H1 (cell line): Measurements from ENCODE around the gene DCLK1. TPM values are rescaled to one million over a fixed set of nuclear protein-coding genes. Genes with fewer than 3 reads are reported as not detected.

ENCODE experiments used
- CTCF ChIA-PET: fragments of 300-600 bp; sonication (Branson Sonifier 250); formaldehyde crosslinking; loops from one replicate; lab custom pipeline; 2021; ENCODE audit not compliant: partially characterized antibody; lab: Charles Lee
- POLR2A ChIA-PET: fragments of 300-600 bp; sonication (Branson Sonifier 250); formaldehyde crosslinking; loops from one replicate; lab custom pipeline; 2021; ENCODE audit warnings: inconsistent platforms; ENCODE audit not compliant: partially characterized antibody; lab: Charles Lee
- DNase-seq, 2 experiments: peaks; one replicate each; pipeline versions ENCODE4 v3.0.0 to v3.0.0-alpha.2; 2010 to 2022; ENCODE audit warnings: low spot score in 2 of 2, low read depth in 1 of 2, mixed read lengths in 1 of 2
- FAIRE-seq: peaks from 2 replicates; lab custom pipeline; 2011; peaks lifted over from hg19 to GRCh38; lab: Jason Lieb, UNC
- H2AFZ ChIP-seq: 2 replicates; pipeline ENCODE4 v1.8.1; 2012; ENCODE audit warnings: low read length, inconsistent platforms
- H2AK5ac ChIP-seq: 2 replicates; pipeline ENCODE4 v1.6.1; 2013; ENCODE audit warnings: low read depth, low read length
- H2BK120ac ChIP-seq: replicated peaks from 2 replicates; pipeline ENCODE3; 2013; ENCODE audit warnings: low read depth, low read length, inconsistent platforms
- H2BK12ac ChIP-seq: 2 replicates; pipeline ENCODE4 v1.6.1; 2013; ENCODE audit warnings: low read depth, low read length
- H2BK15ac ChIP-seq: 2 replicates; pipeline ENCODE4 v1.6.1; 2013; ENCODE audit warnings: low read length
- H2BK20ac ChIP-seq: 2 replicates; pipeline ENCODE4 v1.6.1; 2013; ENCODE audit warnings: low read length
- H2BK5ac ChIP-seq: 2 replicates; pipeline ENCODE4 v1.6.1; 2013; ENCODE audit warnings: low read depth, low read length
- H3K14ac ChIP-seq: 2 replicates; pipeline ENCODE4 v1.6.1; 2013; ENCODE audit warnings: inconsistent platforms; ENCODE audit not compliant: insufficient read length
- H3K18ac ChIP-seq: 2 replicates; pipeline ENCODE4 v1.6.1; 2013; ENCODE audit warnings: low read length; ENCODE audit errors: extremely low read depth
- H3K23ac ChIP-seq: 2 replicates; pipeline ENCODE4 v1.6.1; 2013; ENCODE audit warnings: inconsistent platforms; ENCODE audit not compliant: insufficient read length
- H3K23me2 ChIP-seq: 2 replicates; pipeline ENCODE4 v1.6.1; 2013; ENCODE audit warnings: low read depth, low read length
- H3K27ac ChIP-seq: 2 replicates; pipeline ENCODE4 v1.6.1; 2011; ENCODE audit warnings: low read depth, low read length, inconsistent platforms
- H3K27me3 ChIP-seq, 4 experiments: replicated peaks in 1 of 4; 1 replicate in 1 of 4; 2 replicates in 3 of 4; pipeline versions ENCODE4 v1.6.1 to v1.8.1; 2011 to 2013; ENCODE audit warnings: low read length in 3 of 4, mild to moderate bottlenecking in 3 of 4, inconsistent platforms in 2 of 4, mixed read lengths in 2 of 4, moderate library complexity in 1 of 4; ENCODE audit not compliant: control insufficient read depth in 3 of 4, insufficient read depth in 3 of 4; ENCODE audit errors: extremely low read depth in 1 of 4
- H3K36me3 ChIP-seq, 4 experiments: 2 replicates each; pipeline versions ENCODE4 v1.6.1 to v1.8.1; 2011 to 2013; ENCODE audit warnings: mild to moderate bottlenecking in 4 of 4, low read length in 3 of 4, moderate library complexity in 2 of 4, control low read depth in 1 of 4, inconsistent platforms in 1 of 4; ENCODE audit not compliant: insufficient read depth in 4 of 4, control insufficient read depth in 2 of 4
- H3K4ac ChIP-seq: replicated peaks from 2 replicates; pipeline ENCODE3; 2013; ENCODE audit warnings: low read length, low read depth, mixed read lengths, inconsistent platforms; ENCODE audit not compliant: insufficient read length
- H3K4me1 ChIP-seq, 4 experiments: replicated peaks in 1 of 4; 1 replicate in 1 of 4; 2 replicates in 3 of 4; pipeline versions ENCODE4 v1.6.1 to v1.8.1; 2011 to 2013; ENCODE audit warnings: low read length in 3 of 4, inconsistent platforms in 2 of 4, mixed read lengths in 1 of 4; ENCODE audit not compliant: insufficient read depth in 4 of 4, control insufficient read depth in 3 of 4
- H3K4me2 ChIP-seq, 2 experiments: 2 replicates each; pipeline versions ENCODE4 v1.6.1 to v1.8.1; 2011 to 2013; ENCODE audit warnings: low read depth in 2 of 2, low read length in 2 of 2, control low read depth in 1 of 2, inconsistent platforms in 1 of 2, mild to moderate bottlenecking in 1 of 2; ENCODE audit not compliant: insufficient read depth in 1 of 2
- H3K4me3 ChIP-seq, 4 experiments: fragments of 200-600, 300-600 bp in 1 of 4; sonication (generic), shearing (Covaris generic), sonication (Bioruptor Twin) in 1 of 4; 2 replicates each; pipeline versions ENCODE4 v1.5.1 to v1.8.1; 2011 to 2016; ENCODE audit warnings: low read length in 4 of 4, low read depth in 3 of 4, control low read depth in 2 of 4, inconsistent platforms in 2 of 4, mild to moderate bottlenecking in 2 of 4, mixed read lengths in 1 of 4, moderate library complexity in 1 of 4; ENCODE audit not compliant: insufficient read depth in 2 of 4; ENCODE audit errors: extremely low read depth in 1 of 4
- H3K56ac ChIP-seq: replicated peaks from 2 replicates; pipeline ENCODE3; 2013; ENCODE audit warnings: low read depth, mild to moderate bottlenecking, mixed read lengths, low read length, inconsistent platforms; ENCODE audit not compliant: insufficient read length
- H3K79me1 ChIP-seq: 2 replicates; pipeline ENCODE4 v1.6.1; 2013; ENCODE audit warnings: low read depth, low read length, control low read depth
- H3K79me2 ChIP-seq, 2 experiments: 2 replicates each; pipeline versions ENCODE4 v1.6.1 to v1.8.1; 2012 to 2013; ENCODE audit warnings: low read length in 2 of 2, mild to moderate bottlenecking in 2 of 2, inconsistent platforms in 1 of 2; ENCODE audit not compliant: insufficient read depth in 2 of 2, control insufficient read depth in 1 of 2
- H3K9ac ChIP-seq, 4 experiments: replicated peaks in 1 of 4; 1 replicate in 1 of 4; 2 replicates in 3 of 4; pipeline versions ENCODE4 v1.6.1 to v1.8.1; 2011 to 2013; ENCODE audit warnings: low read depth in 3 of 4, low read length in 3 of 4, control low read depth in 2 of 4, mild to moderate bottlenecking in 2 of 4, moderate library complexity in 2 of 4, inconsistent platforms in 1 of 4; ENCODE audit errors: extremely low read depth in 1 of 4
- H3K9me3 ChIP-seq, 2 experiments: 2 replicates each; pipeline versions ENCODE4 v1.6.1 to v1.8.1; 2012 to 2013; ENCODE audit warnings: mild to moderate bottlenecking in 2 of 2, moderate library complexity in 2 of 2, control low read depth in 1 of 2, inconsistent platforms in 1 of 2, low read depth in 1 of 2, low read length in 1 of 2, mixed read lengths in 1 of 2; ENCODE audit not compliant: insufficient read depth in 2 of 2
- H4K20me1 ChIP-seq, 2 experiments: replicated peaks in 1 of 2; 2 replicates each; pipeline versions ENCODE3 to v1.8.1; 2011 to 2013; ENCODE audit warnings: inconsistent platforms in 2 of 2, low read length in 2 of 2, mild to moderate bottlenecking in 1 of 2; ENCODE audit not compliant: insufficient read depth in 2 of 2, control insufficient read depth in 1 of 2
- H4K5ac ChIP-seq: 2 replicates; pipeline ENCODE4 v1.6.1; 2013; ENCODE audit warnings: low read length, low read depth, mixed read lengths, inconsistent platforms; ENCODE audit not compliant: insufficient read length
- H4K8ac ChIP-seq: 2 replicates; pipeline ENCODE4 v1.8.0; 2013; ENCODE audit warnings: mild to moderate bottlenecking, moderate library complexity, low read length, inconsistent platforms; ENCODE audit not compliant: insufficient read depth; ENCODE audit errors: extremely low read depth
- H4K91ac ChIP-seq: replicated peaks from 2 replicates; pipeline ENCODE3; 2013; ENCODE audit warnings: low read length, mixed read lengths, inconsistent platforms; ENCODE audit not compliant: insufficient read length
- PHF8 ChIP-seq: fragments of 200-600 bp; sonication (generic); conservative IDR thresholded peaks from 2 replicates; pipeline ENCODE4 v1.7.1; 2012; ENCODE audit warnings: low read depth, mild to moderate bottlenecking, inconsistent platforms, low read length, moderate library complexity
- WGBS, 2 experiments: shearing (Covaris generic) in 1 of 2; methylation state at CpG; one replicate each; pipeline versions ENCODE4 v1.1.6 to v1.1.7; 2013 to 2015; ENCODE audit warnings: low lambda C conversion rate in 2 of 2, mixed read lengths in 2 of 2, inconsistent platforms in 1 of 2, low coverage in 1 of 2, missing lambda C conversion rate in 1 of 2; ENCODE audit not compliant: insufficient replicate concordance in 2 of 2, insufficient coverage in 1 of 2, insufficient read length in 1 of 2; ENCODE audit errors: extremely low coverage in 1 of 2, missing lambda C conversion rate in 1 of 2; 5-methylcytosine and 5-hydroxymethylcytosine counted together
- polyA plus RNA-seq, 7 experiments: library from polyadenylated mRNA; depleted of rRNA in 3 of 7; stranded (reverse) in 5 of 7; unstranded in 2 of 7; fragments of >200 nt in 5 of 7; fragments of 200-250 nt in 2 of 7; gene quantifications; 1 replicate in 5 of 7; 2 replicates in 1 of 7; 4 replicates in 1 of 7; pipeline versions ENCODE4 v1.2.1 to v1.2.3, GENCODE V29; 2011 to 2013; ENCODE audit warnings: missing spikeins in 2 of 7, mixed read lengths in 2 of 7
- total RNA-seq: library from RNA; stranded (reverse); fragmentation: NEBNext Ultra II Directional; extraction: Animal tissue kit (Norgen Biotek cat#: 25700); gene quantifications from 2 replicates; pipeline ENCODE4 v1.2.1, GENCODE V29; 2021

DCLK1 gene
- total and polyA plus RNA-seq, 2 of the 8 experiments (the other 6 are each of a cell fraction or from before 2014, with no cell fraction given) = 22.8 to 41.0 TPM

GRCh38 chr13:35733827-35734226, 397.4 kb downstream of the DCLK1 start:
- Histone ChIP-seq H2BK12ac (no peak overlapping the region), H4K5ac (no peak overlapping the region), H3K4me3 (no peak overlapping the region), H3K4me1 (no peaks in the 10 kb centered on the region), H3K23me2 (no peaks in the 10 kb centered on the region), H3K56ac (no peak overlapping the region), H2AFZ (peak overlapping the region; percentile 18; the same call in 1 of the 2 replicates), H2AK5ac (no peak overlapping the region), H3K79me1 (no peaks in the 10 kb centered on the region), H3K27ac (no peak overlapping the region), H4K8ac (no peak overlapping the region), H3K14ac (no peak overlapping the region), H3K23ac (no peak overlapping the region), H4K20me1 (peaks cover 0 to 1% of the 10 kb centered on the region in 2 experiments), H2BK120ac (no peak overlapping the region), H3K79me2 (no peaks in the 10 kb centered on the region), H2BK5ac (no peak overlapping the region)
- ChIA-PET CTCF (no interaction called here), POLR2A (no interaction called here)
- no peak for TF ChIP-seq PHF8
- TF ChIP-seq, all 59 proteins: peak for 0
- H3K36me3 ChIP-seq = no peaks in the 10 kb centered on the region
- H3K27me3 ChIP-seq = no peaks in the 10 kb centered on the region
- H3K18ac ChIP-seq = no peak overlapping the region
- H3K9me3 ChIP-seq = no peaks in the 10 kb centered on the region
- no peak overlapping the region for H2BK15ac ChIP-seq
- H3K4ac ChIP-seq = no peak overlapping the region
- DNase-seq (no peak), FAIRE-seq (no peak)
- no peak overlapping the region for H3K9ac ChIP-seq
- WGBS, 2 experiments = 90% methylated on average over 4 of the region's 4 CpGs; no CpG with 5 or more reads in 1 of the 2 experiments
- H4K91ac ChIP-seq = no peak overlapping the region
- no peak overlapping the region for H2BK20ac ChIP-seq
- H3K4me2 ChIP-seq = no peak overlapping the region
